ENCODE results near the gene PRKN.

- TF ChIP-seq POLR2A (IDR thresholded peaks at IDR 0.05; ENCODE audit: low read length) (no peak), GATA1 (IDR thresholded peaks at IDR 0.05; ENCODE audit: low read depth, low read length) (no peak)
Observed at GRCh38 chr6:162719528-162719927, 8.0 kb downstream of the PRKN start.
